Thyroid gland (tissue), 4 donors: Measurements from ENCODE around the gene LRRFIP1. TPM values are rescaled to one million over a fixed set of nuclear protein-coding genes. Genes with fewer than 3 reads are reported as not detected.

Experiments
- DNase-seq, 2 donors: peaks; one replicate each; pipeline ENCODE4 v3.0.0-alpha.2; 2019
- H3K27ac ChIP-seq, 3 donors: fragments of 200-600 bp; sonication (generic); 1 replicate in 2 of 3; 2 replicates in 1 of 3; pipeline ENCODE4 v1.5.1; 2016 to 2019; ENCODE audit warnings: mild to moderate bottlenecking in 1 of 3, moderate library complexity in 1 of 3
- H3K27me3 ChIP-seq: fragments of 200-600 bp; sonication (generic); one replicate; pipeline ENCODE4 v1.5.1; 2019
- H3K36me3 ChIP-seq, 2 donors: fragments of 200-600 bp; sonication (generic); one replicate each; pipeline ENCODE4 v1.5.1; 2016 to 2019
- H3K4me1 ChIP-seq, 2 donors: fragments of 200-600 bp; sonication (generic); one replicate each; pipeline ENCODE4 v1.5.1; 2017 to 2019
- H3K4me3 ChIP-seq, 3 donors: fragments of 200-600 bp; sonication (generic); replicated peaks in 1 of 3; 1 replicate in 2 of 3; 2 replicates in 1 of 3; pipeline ENCODE4 v1.5.1; 2016; ENCODE audit warnings: mild to moderate bottlenecking in 1 of 3
- H3K9me3 ChIP-seq: fragments of 200-600 bp; sonication (generic); one replicate; pipeline ENCODE4 v1.5.1; 2017
- CTCF ChIP-seq, 6 experiments: fragments of 200-600 bp in 3 of 6; fragments of 450-650 bp in 3 of 6; sonication (generic) in 3 of 6; IDR thresholded peaks; one replicate each; pipeline ENCODE4 v1.5.1; 2016 to 2019; ENCODE audit warnings: antibody characterized with exemption in 6 of 6, mild to moderate bottlenecking in 2 of 6, inconsistent platforms in 1 of 6, moderate library complexity in 1 of 6
- POLR2A ChIP-seq, 2 donors: fragments of 450-650 bp; IDR thresholded peaks; one replicate each; pipeline ENCODE4 v1.6.1; 2017; ENCODE audit warnings: antibody characterized with exemption in 2 of 2, mild to moderate bottlenecking in 2 of 2, moderate library complexity in 1 of 2
- WGBS, 2 donors: methylation state at CpG; one replicate each; pipeline ENCODE4 v1.1.5; 2017; 5-methylcytosine and 5-hydroxymethylcytosine counted together
- intact Hi-C: fragments of 100-400 bp; cut with DNase I; formaldehyde crosslinking; loops from one replicate; pipeline ENCODE4 v1.15.1; 2023
- total RNA-seq, 4 donors: library from RNA; depleted of rRNA; stranded (reverse); fragments of >200 nt; gene quantifications; one replicate each; pipeline ENCODE4 v1.2.3, GENCODE V29; 2016

LRRFIP1 gene
- total RNA-seq, 4 donors from 2014 or later = 76.1 to 113 (median 96.6) TPM

GRCh38 chr2:237667893-237668292, 40.5 kb downstream of the LRRFIP1 start:
- no peak for TF ChIP-seq CTCF (IDR thresholded peaks at IDR 0.05)
- DNase-seq = no peak
- 80 to 85% methylated on average over 6 of the region's 6 CpGs for WGBS, 2 donors

GRCh38 chr2:237668440-237668839, 41.1 kb downstream of the LRRFIP1 start:
- intact Hi-C loops = loop anchor here (10.0 kb wide), 1 partner anchor 84 kb away; no protein-coding TSS in a partner anchor

More at GRCh38 chr2:237667893-237668292, 40.5 kb downstream of the LRRFIP1 start:
- H3K27ac ChIP-seq = no peak overlapping the region
- H3K9me3 ChIP-seq = no peaks in the 10 kb centered on the region
- intact Hi-C loops = loop anchor here (10.0 kb wide), 1 partner anchor 83 kb away; no protein-coding TSS in a partner anchor
- H3K4me3 ChIP-seq = no peak overlapping the region
- H3K4me1 ChIP-seq = peaks cover 23 to 35% of the 10 kb centered on the region in 2 donors
- no peaks in the 10 kb centered on the region for H3K27me3 ChIP-seq
- no peaks in the 10 kb centered on the region for H3K36me3 ChIP-seq

GRCh38 chr2:237669283-237669627, 41.9 kb downstream of the LRRFIP1 start:
- Histone ChIP-seq H3K27me3 (no peaks in the 10 kb centered on the region), H3K27ac (peak overlapping the region in 2 of 3 donors; percentile 16 to 22), H3K9me3 (no peaks in the 10 kb centered on the region), H3K4me1 (peaks cover 16 to 27% of the 10 kb centered on the region in 2 donors), H3K36me3 (no peaks in the 10 kb centered on the region), H3K4me3 (no peak overlapping the region)
- 23 to 47% methylated on average over 3 of the region's 3 CpGs for WGBS, 2 donors
- DNase-seq = no peak
- TF ChIP-seq CTCF (IDR thresholded peaks at IDR 0.05) (no peak), POLR2A (IDR thresholded peaks at IDR 0.05) (no peak)
- intact Hi-C loops = loop anchor here (10.0 kb wide), 1 partner anchor 84 kb away; no protein-coding TSS in a partner anchor

More at GRCh38 chr2:237668440-237668839, 41.1 kb downstream of the LRRFIP1 start:
- DNase-seq = no peak
- no peak for TF ChIP-seq POLR2A (IDR thresholded peaks at IDR 0.05)
- TF ChIP-seq CTCF (IDR thresholded peaks at IDR 0.05) = no peak
- H3K36me3 ChIP-seq = no peaks in the 10 kb centered on the region
- H3K4me1 ChIP-seq = peaks cover 17 to 30% of the 10 kb centered on the region in 2 donors
- no peaks in the 10 kb centered on the region for H3K27me3 ChIP-seq
- WGBS, 2 donors = 89 to 92% methylated on average over 6 of the region's 6 CpGs
- H3K4me3 ChIP-seq = no peak overlapping the region
- H3K27ac ChIP-seq = no peak overlapping the region
- H3K9me3 ChIP-seq = no peaks in the 10 kb centered on the region

DNA sequence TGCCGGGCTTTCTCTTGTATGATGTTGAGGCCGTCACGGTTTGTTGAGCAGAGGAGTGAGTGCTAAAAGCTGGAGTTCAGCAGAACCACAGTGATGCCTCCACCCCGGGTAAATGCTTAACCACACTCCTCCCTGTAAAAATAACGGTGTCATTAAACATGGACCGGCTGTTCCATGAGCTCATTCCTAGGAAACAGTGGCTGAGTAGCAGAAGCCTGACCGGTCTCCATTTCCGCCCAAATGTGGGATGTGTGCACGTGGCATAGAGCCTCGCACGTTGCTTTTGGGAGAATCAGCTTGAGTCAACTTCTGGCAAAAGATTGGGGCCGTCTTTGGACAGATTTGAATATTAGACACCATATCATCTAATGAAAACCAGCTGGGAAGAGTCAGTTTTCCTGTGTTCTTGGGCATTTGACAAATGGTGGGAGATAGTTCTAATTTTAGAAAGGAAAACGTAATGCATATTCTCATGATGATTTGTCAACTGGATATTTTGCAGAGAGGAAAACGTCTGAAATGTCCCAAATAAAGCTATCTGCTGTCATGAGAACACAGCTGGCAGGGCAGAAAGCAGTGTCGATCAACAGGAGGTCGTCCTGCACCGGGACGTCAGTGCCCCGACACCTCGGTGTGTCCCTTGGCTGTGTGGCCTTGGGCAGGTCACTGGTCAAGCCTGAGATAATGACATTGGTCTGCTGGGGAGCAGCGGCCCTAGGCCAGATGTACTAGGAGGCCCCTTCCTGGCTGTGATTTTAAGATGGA, 42.4 kb downstream of the LRRFIP1 start:
- intact Hi-C loops = loop anchor here (5.0 to 10.0 kb wide), 2 partner anchors 77 to 85 kb away; no protein-coding TSS in a partner anchor
- WGBS, 2 donors = 42 to 60% methylated on average over 20 to 21 of the region's 21 CpGs
- peaks cover 16 to 32% of the 10 kb centered on the region in 2 donors for H3K4me1 ChIP-seq
- no peaks in the 10 kb centered on the region for H3K27me3 ChIP-seq
- TF ChIP-seq CTCF (IDR thresholded peaks at IDR 0.05) = no peak
- TF ChIP-seq POLR2A (IDR thresholded peaks at IDR 0.05) = no peak
- no peak overlapping the region for H3K4me3 ChIP-seq
- no peaks in the 10 kb centered on the region for H3K9me3 ChIP-seq
- peak overlapping the region in 2 of 3 donors; percentile 54 to 76 for H3K27ac ChIP-seq
- peak; percentile 70 to 81 for DNase-seq
- H3K36me3 ChIP-seq = no peaks in the 10 kb centered on the region

GRCh38 chr2:237670641-237671040, 43.3 kb downstream of the LRRFIP1 start:
- Histone ChIP-seq H3K36me3 (no peaks in the 10 kb centered on the region), H3K9me3 (no peaks in the 10 kb centered on the region), H3K27me3 (no peaks in the 10 kb centered on the region), H3K27ac (peak overlapping the region in 2 of 3 donors; percentile 54 to 76), H3K4me3 (no peak overlapping the region), H3K4me1 (peaks cover 10 to 26% of the 10 kb centered on the region in 2 donors)
- no peak for DNase-seq
- WGBS, 2 donors = 79 to 86% methylated on average over 14 of the region's 14 CpGs
- intact Hi-C loops = loop anchor here (5.0 kb wide), 1 partner anchor 77 kb away; no protein-coding TSS in a partner anchor
- no peak for TF ChIP-seq CTCF (IDR thresholded peaks at IDR 0.05)
- no peak for TF ChIP-seq POLR2A (IDR thresholded peaks at IDR 0.05)
